Stimulated activated naive CD8-positive, alpha-beta T cell treated with anti-CD3 and anti-CD28 coated beads, Interleukin-15, amount 100 ng/mL, for 72 hours (primary cell): ENCODE results near the gene CD7.
A peak's percentile ranks its signal among the peaks of the same experiment; 100 is the strongest.

Experiments
- ATAC-seq: fragments of 150-1000 bp; cut with Tn5 transposase; 2 replicates; pipeline ENCODE4 v1.10.0; 2021; ENCODE audit warnings: mild to moderate bottlenecking, moderate library complexity
- DNase-seq, 2 donors: peaks; one replicate each; pipeline ENCODE4 v3.0.0; 2021 to 2022
- H3K27ac Mint-ChIP-seq, 2 donors: one replicate each; pipeline ENCODE4 v1.8.0; 2022; ENCODE audit warnings: mild to moderate bottlenecking in 2 of 2, mixed read lengths in 2 of 2, moderate library complexity in 2 of 2
- H3K27me3 Mint-ChIP-seq: one replicate; pipeline ENCODE4 v1.8.0; 2022; ENCODE audit warnings: mixed read lengths
- H3K4me1 Mint-ChIP-seq: one replicate; pipeline ENCODE4 v1.8.0; 2022; ENCODE audit warnings: mild to moderate bottlenecking, mixed read lengths
- H3K4me3 Mint-ChIP-seq, 2 donors: one replicate each; pipeline ENCODE4 v1.8.0; 2022; ENCODE audit warnings: mild to moderate bottlenecking in 2 of 2, mixed read lengths in 2 of 2, moderate library complexity in 1 of 2
- H3K9me3 Mint-ChIP-seq, 2 donors: one replicate each; pipeline ENCODE4 v1.8.0; 2022; ENCODE audit warnings: mixed read lengths in 2 of 2

The CD7 gene

GRCh38 chr17:82324566-82325285 lies 7.3 kb upstream of the CD7 start:
- H3K27ac Mint-ChIP-seq, result peak overlapping the region in 1 of 2 donors; percentile 34
- H3K4me1 Mint-ChIP-seq, result peaks cover 54% of the 10 kb centered on the region
- DNase-seq, result no peak
- peak overlapping the region in 1 of 2 donors; percentile 29 for H3K4me3 Mint-ChIP-seq
- peaks cover under 1% of the 10 kb centered on the region for H3K27me3 Mint-ChIP-seq
- ATAC-seq, result no peak
- H3K9me3 Mint-ChIP-seq, result no peaks in the 10 kb centered on the region

DNA sequence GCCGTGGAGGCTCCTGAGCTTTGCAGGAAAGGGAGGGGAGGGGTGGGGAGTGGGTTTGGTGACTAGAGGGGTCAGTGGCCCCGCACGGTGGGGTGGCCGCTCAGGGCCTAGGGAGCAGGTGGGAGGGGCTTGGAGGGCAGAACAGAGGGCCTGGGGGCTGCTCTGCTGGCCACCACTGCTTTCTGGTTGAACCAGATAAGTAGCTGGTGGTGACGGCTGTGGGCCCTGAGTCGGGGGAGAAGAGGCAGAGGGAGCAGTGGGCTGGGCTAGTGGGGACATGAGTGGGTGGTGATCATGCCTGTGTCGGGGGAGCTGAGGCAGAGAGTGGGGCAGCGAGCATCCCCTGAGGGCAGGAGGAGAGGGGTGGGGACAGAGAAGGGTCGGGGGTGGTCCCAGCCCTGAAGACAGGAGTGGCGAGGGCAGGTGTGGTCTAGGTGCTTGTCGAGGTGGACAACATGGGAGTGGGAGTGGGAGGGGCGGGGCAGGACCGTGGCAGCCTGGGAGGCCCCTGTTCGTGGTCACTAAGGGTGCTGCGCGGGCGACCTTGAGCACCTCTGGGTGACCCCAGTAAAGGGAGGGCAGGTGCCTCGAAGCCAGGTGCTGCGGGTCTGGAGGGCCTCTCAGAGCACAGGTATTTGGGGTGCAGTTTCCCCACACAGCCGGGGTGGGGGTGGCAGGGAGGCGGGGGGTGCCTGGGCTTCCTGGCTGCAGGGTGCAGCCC lies 6.3 kb upstream of the CD7 start:
- H3K27ac Mint-ChIP-seq, result peak overlapping the region in 1 of 2 donors; percentile 76
- H3K4me1 Mint-ChIP-seq, result peaks cover 54% of the 10 kb centered on the region
- no peak for DNase-seq
- H3K9me3 Mint-ChIP-seq, result no peaks in the 10 kb centered on the region
- H3K4me3 Mint-ChIP-seq, result peak overlapping the region; percentile 68 to 89
- H3K27me3 Mint-ChIP-seq, result no peaks in the 10 kb centered on the region
- no peak for ATAC-seq

- ATAC-seq, result no peak
- no peaks in the 10 kb centered on the region for H3K27me3 Mint-ChIP-seq
- H3K4me3 Mint-ChIP-seq, result peak overlapping the region in 1 of 2 donors; percentile 89
- DNase-seq, result peak in 1 of 2 donors; percentile 9
- peak overlapping the region; percentile 63 to 90 for H3K27ac Mint-ChIP-seq
- H3K4me1 Mint-ChIP-seq, result peaks cover 50% of the 10 kb centered on the region
- no peaks in the 10 kb centered on the region for H3K9me3 Mint-ChIP-seq
Measured at GRCh38 chr17:82322526-82323453, 5.4 kb upstream of the CD7 start.

DNA sequence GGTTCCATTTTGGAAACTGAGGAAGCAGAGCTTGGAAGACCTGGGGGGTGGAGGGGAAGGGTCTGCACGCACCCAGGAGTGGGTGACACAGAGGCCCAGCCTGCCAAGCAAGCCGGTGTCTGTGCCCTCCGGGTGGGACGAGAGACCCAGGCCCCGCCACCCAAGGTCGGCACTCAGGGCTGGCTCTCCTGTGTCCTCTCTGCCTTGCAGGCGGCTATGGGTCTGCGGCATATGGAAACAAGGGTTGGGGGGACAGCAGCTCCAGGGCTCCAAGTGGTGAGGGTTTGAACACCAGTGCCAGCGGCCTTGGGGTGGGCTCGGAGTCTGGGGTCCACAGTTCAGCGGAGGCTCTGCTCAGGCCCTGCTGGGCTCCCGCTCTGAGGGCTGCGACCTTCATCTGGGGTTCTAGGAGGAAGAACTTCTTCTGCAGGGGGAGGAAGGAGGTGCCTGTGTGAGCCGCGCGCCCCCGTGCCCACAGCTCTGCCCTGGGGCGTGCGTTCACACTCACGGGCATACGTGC lies 4.6 kb upstream of the CD7 start:
- H3K9me3 Mint-ChIP-seq, result no peaks in the 10 kb centered on the region
- H3K4me3 Mint-ChIP-seq, result peak overlapping the region in 1 of 2 donors; percentile 89
- H3K27ac Mint-ChIP-seq, result peak overlapping the region in 1 of 2 donors; percentile 90
- DNase-seq (no peak), ATAC-seq (no peak)
- H3K27me3 Mint-ChIP-seq, result no peaks in the 10 kb centered on the region
- peaks cover 42% of the 10 kb centered on the region for H3K4me1 Mint-ChIP-seq

DNA sequence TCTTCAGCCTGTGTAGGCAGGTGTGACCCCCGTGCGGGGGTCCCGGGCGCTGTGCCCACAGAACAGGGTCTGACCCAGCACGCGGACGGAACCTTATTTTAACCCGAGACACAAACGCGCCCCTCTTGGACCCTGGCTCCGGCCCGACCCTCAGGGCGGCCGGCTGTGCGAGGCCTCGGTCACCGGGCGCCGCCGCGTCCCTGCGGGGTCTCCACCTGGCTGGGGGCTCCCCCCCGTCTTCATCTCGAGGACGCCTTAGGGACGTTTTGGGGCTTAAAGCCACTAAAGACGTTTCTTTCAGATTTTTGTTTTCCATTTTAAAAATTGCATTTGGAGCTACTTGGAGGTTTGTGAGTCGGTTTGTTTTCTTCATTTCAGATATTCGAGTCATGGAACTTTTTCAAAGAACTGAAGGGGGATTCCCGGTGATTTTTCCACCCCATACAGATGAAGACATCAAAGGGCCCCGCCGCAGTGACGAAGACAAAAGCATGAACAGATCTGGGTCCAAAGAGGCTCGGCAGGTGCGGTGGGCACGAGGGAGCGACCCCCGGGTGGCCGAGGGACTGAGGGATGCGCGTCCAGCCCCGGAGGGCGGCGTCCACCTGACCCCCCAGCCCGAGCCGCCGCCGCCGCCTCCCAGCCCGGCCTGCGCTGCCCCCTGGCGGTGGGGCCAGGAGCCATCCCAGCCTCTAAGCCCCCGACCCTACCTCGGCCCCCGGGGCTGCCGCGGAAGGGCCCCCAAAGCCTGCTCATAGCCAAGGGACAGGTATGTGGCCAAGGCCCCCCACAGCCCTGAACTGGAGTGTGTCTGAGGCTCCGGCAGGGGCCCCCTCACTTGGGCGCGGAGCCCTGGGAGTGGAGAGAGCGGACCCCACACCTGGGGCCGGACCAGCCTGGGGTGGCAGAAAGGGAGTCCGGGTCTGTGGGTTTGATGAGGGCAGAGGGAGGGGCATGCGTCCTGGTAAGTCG lies 3.8 kb upstream of the CD7 start:
- Mint-ChIP-seq H3K27me3 (no peaks in the 10 kb centered on the region), H3K9me3 (no peaks in the 10 kb centered on the region), H3K27ac (peak overlapping the region in 1 of 2 donors; percentile 99), H3K4me3 (peak overlapping the region in 1 of 2 donors; percentile 89), H3K4me1 (peaks cover 40% of the 10 kb centered on the region)
- DNase-seq (peak; percentile 83 to 87), ATAC-seq (peak; percentile 67)

DNA sequence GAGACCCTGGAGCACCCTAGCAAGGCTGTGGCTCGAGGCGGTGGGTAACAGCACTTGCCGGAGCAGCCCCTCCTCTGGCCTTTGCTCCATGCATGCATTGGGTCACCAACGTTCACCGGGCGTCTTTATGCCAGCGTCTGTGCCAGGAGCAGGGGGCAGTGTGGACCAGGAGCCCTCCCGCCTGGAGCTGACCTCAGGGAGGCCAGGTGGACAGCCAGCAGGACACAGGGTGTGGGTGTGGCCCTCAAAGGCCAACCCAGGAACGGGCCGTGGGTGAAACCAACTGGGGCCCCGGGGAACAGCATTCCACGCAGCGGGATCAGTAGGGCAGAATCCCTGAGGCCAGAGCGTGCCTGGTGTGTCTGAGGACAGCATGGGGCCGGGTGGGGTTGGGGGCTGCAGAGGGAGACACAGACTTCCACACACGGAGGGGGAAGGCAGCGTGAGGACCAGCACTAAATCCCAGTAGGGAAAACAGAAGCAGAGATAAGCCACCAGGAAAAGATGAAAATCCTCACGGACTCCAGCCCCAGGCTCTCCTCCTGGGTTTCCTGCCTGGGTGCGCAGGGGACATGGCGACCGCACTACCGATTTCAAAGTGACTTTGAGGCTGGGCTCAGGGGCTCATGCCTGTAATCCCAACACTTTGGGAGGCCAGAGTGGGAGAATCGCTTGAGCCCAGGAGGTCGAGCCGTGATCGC lies 2.9 kb upstream of the CD7 start:
- Mint-ChIP-seq H3K4me1 (peaks cover 42% of the 10 kb centered on the region), H3K27ac (peak overlapping the region in 1 of 2 donors; percentile 91), H3K9me3 (no peaks in the 10 kb centered on the region), H3K27me3 (no peaks in the 10 kb centered on the region), H3K4me3 (peak overlapping the region in 1 of 2 donors; percentile 89)
- no peak for ATAC-seq
- no peak for DNase-seq

DNA sequence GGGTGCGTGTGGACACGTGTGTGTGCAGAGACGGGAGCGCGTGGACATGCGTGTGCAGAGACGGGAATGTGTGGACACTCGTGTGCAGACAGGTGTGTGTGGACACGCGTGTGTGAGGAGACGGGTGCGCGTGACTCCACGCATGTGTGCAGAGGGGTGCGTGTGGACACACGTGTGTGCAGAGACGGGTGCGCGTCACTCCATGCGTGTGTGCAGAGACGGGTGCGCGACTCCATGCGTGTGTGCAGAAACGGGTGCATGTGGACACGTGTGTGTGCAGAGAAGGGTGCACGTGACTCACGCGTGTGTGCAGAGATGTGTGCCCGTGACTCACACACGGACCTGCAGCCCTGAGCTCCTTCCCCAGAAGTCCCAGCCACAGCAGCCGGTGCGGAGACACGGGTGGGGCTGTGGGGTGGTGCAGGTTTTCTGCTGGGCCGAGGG lies 2.2 kb upstream of the CD7 start:
- DNase-seq, result no peak

DNA sequence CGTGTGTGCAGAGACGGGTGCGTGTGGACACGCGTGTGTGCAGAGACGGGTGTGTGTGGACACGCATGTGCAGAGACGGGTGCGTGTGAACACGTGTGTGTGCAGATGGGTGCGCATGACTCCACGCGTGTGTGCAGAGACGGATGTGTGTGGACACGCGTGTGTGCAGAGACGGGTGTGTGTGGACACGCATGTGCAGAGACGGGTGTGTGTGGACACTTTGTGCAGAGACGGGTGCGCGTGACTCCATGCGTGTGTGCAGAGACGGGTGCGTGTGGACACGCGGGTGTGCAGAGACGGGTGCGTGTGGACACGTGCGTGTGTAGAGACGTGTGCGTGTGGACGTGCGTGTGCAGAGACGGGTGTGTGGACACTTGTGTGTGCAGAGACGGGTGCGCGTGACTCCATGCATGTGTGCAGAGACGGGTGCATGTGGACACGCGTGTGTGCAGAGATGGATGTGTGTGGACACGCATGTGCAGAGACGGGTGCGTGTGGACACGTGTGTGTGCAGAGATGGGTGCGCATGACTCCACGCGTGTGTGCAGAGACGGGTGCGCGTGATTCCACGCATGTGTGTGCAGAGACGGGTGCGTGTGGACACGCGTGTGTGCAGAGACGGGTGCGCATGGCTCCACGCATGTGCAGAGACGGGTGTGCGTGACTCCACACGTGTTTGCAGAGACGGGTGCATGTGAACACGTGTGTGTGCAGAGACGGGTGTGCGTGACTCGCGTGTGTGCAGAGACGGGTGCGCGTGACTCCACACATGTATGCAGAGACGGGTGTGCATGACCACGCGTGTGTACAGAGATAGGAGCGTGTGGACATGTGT lies 1.6 kb upstream of the CD7 start:
- H3K27ac Mint-ChIP-seq, result no peak overlapping the region
- no peak overlapping the region for H3K4me3 Mint-ChIP-seq
- no peaks in the 10 kb centered on the region for H3K27me3 Mint-ChIP-seq
- no peaks in the 10 kb centered on the region for H3K9me3 Mint-ChIP-seq
- ATAC-seq (no peak), DNase-seq (no peak)
- H3K4me1 Mint-ChIP-seq, result peaks cover 37% of the 10 kb centered on the region

More for the DNA sequence above, 2.2 kb upstream of the CD7 start:
- no peak overlapping the region for H3K4me3 Mint-ChIP-seq
- ATAC-seq, result no peak
- H3K27ac Mint-ChIP-seq, result no peak overlapping the region
- H3K27me3 Mint-ChIP-seq, result no peaks in the 10 kb centered on the region
- H3K4me1 Mint-ChIP-seq, result peaks cover 39% of the 10 kb centered on the region
- H3K9me3 Mint-ChIP-seq, result no peaks in the 10 kb centered on the region

GRCh38 chr17:82318169-82318498 lies 726 bp upstream of the CD7 start:
- Mint-ChIP-seq H3K27ac (no peak overlapping the region), H3K4me1 (peaks cover 36% of the 10 kb centered on the region), H3K4me3 (no peak overlapping the region), H3K27me3 (no peaks in the 10 kb centered on the region), H3K9me3 (no peaks in the 10 kb centered on the region)
- DNase-seq, result no peak
- no peak for ATAC-seq

GRCh38 chr17:82316651-82317393 lies 586 bp downstream of the CD7 start:
- H3K4me3 Mint-ChIP-seq, result no peak overlapping the region
- ATAC-seq (peak; percentile 25), DNase-seq (no peak)
- peaks cover 23% of the 10 kb centered on the region for H3K4me1 Mint-ChIP-seq
- no peaks in the 10 kb centered on the region for H3K27me3 Mint-ChIP-seq
- H3K9me3 Mint-ChIP-seq, result no peaks in the 10 kb centered on the region
- peak overlapping the region in 1 of 2 donors; percentile 95 for H3K27ac Mint-ChIP-seq

DNA sequence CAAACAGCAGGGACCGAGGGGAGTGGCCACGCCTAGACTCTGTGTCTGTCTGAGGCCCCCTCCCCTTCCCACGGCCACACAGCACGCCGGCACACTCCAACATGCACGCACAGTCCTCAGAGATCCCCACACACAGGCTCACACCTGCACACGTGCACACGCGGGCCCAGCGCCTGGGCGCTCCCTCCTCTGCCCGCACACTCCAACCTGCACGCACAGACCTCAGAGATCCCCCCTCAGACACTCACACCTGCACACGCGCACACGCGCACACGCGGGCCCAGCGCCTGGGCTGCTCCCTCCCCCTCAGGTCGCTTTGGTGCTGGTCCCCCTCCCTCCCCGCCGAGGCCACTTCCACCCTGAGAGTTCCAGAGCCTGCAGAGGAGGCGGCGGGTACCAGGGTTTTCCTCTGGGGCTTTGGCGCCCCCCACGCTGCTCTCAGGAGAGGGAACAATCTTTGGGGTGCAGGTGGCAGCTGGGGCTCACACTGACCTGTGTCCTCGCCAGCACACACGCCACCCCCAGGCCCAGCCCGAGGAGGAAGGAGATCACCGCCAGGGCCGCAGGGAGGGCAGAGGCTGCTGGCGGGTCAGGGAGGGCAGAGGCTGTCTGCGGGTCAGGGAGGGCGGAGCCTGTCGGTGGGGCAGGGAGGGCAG lies 1.6 kb downstream of the CD7 start:
- Mint-ChIP-seq H3K4me1 (peaks cover 22% of the 10 kb centered on the region), H3K9me3 (no peaks in the 10 kb centered on the region), H3K27me3 (no peaks in the 10 kb centered on the region), H3K4me3 (no peak overlapping the region), H3K27ac (peak overlapping the region in 1 of 2 donors; percentile 97)
- ATAC-seq, result peak; percentile 47
- no peak for DNase-seq
